MM.1S (cell line): ENCODE measurements around the gene NTMT1.

Experiments used
- DNase-seq: peaks from one replicate; pipeline ENCODE4 v3.0.0-alpha.2; 2015
- H2AFZ ChIP-seq: fragments of 300-600 bp; sonication (generic); 2 replicates; pipeline ENCODE4 v1.6.0; 2016; ENCODE audit warnings: antibody characterized with exemption, low read length
- H3F3A ChIP-seq: fragments of 300-600 bp; sonication (generic); 2 replicates; pipeline ENCODE4 v1.6.1; 2016; ENCODE audit warnings: mild to moderate bottlenecking, antibody characterized with exemption, low read length, moderate library complexity, mixed read lengths; ENCODE audit not compliant: insufficient read depth
- H3K27ac ChIP-seq: fragments of 300-600 bp; sonication (generic); 2 replicates; pipeline ENCODE4 v1.5.1; 2016; ENCODE audit warnings: mild to moderate bottlenecking, low read length
- H3K27me3 ChIP-seq: fragments of 300-600 bp; sonication (generic); replicated peaks from 2 replicates; pipeline ENCODE4 v1.6.0; 2016; ENCODE audit warnings: low read length; ENCODE audit not compliant: insufficient read depth
- H3K36me3 ChIP-seq: fragments of 300-600 bp; sonication (generic); replicated peaks from 2 replicates; pipeline ENCODE4 v1.6.1; 2016; ENCODE audit warnings: mild to moderate bottlenecking, low read length, mixed read lengths; ENCODE audit not compliant: insufficient read depth
- H3K4me1 ChIP-seq: fragments of 300-600 bp; sonication (generic); 2 replicates; pipeline ENCODE4 v1.6.1; 2016; ENCODE audit warnings: low read length, mixed read lengths
- H3K4me2 ChIP-seq: fragments of 300-600 bp; sonication (generic); 2 replicates; pipeline ENCODE4 v1.6.0; 2016; ENCODE audit warnings: low read depth, low read length
- H3K4me3 ChIP-seq: fragments of 300-600 bp; sonication (generic); 2 replicates; pipeline ENCODE4 v1.5.1; 2016; ENCODE audit warnings: low read length, mixed read lengths
- H3K79me2 ChIP-seq: fragments of 300-600 bp; sonication (generic); 2 replicates; pipeline ENCODE4 v1.6.1; 2016; ENCODE audit warnings: mixed run types, low read length, mixed read lengths
- H3K9ac ChIP-seq: fragments of 300-600 bp; sonication (generic); 2 replicates; pipeline ENCODE4 v1.6.1; 2016; ENCODE audit warnings: low read length, mixed read lengths
- H3K9me2 ChIP-seq: fragments of 300-600 bp; sonication (generic); replicated peaks from 2 replicates; pipeline ENCODE4 v1.6.1; 2016; ENCODE audit warnings: mild to moderate bottlenecking, low read length, mixed read lengths; ENCODE audit not compliant: insufficient read depth
- H3K9me3 ChIP-seq: fragments of 300-600 bp; sonication (generic); replicated peaks from 2 replicates; pipeline ENCODE4 v1.6.1; 2016; ENCODE audit warnings: mild to moderate bottlenecking, low read length, mixed read lengths; ENCODE audit not compliant: insufficient read depth
- H4K20me1 ChIP-seq: fragments of 300-600 bp; sonication (generic); 2 replicates; pipeline ENCODE4 v1.6.1; 2016; ENCODE audit warnings: mild to moderate bottlenecking, low read length, moderate library complexity, mixed read lengths; ENCODE audit not compliant: insufficient read depth
- EZH2 ChIP-seq: fragments of 300-600 bp; sonication (generic); optimal IDR thresholded peaks from 2 replicates; pipeline ENCODE3; 2017; ENCODE audit warnings: low read depth, mild to moderate bottlenecking, antibody characterized with exemption, low read length, mixed read lengths
- EZH2phosphoT487 ChIP-seq: fragments of 300-600 bp; sonication (generic); IDR thresholded peaks from 2 replicates; pipeline ENCODE4 v1.6.1; 2018; ENCODE audit warnings: antibody characterized with exemption, low read length
- TF ChIP-seq, protein P1 (sequence below): fragments of 300-600 bp; sonication (generic); IDR thresholded peaks from 2 replicates; pipeline ENCODE4 v1.5.1; 2016; ENCODE audit warnings: antibody characterized with exemption, low read length, mixed read lengths

The NTMT1 gene

DNA sequence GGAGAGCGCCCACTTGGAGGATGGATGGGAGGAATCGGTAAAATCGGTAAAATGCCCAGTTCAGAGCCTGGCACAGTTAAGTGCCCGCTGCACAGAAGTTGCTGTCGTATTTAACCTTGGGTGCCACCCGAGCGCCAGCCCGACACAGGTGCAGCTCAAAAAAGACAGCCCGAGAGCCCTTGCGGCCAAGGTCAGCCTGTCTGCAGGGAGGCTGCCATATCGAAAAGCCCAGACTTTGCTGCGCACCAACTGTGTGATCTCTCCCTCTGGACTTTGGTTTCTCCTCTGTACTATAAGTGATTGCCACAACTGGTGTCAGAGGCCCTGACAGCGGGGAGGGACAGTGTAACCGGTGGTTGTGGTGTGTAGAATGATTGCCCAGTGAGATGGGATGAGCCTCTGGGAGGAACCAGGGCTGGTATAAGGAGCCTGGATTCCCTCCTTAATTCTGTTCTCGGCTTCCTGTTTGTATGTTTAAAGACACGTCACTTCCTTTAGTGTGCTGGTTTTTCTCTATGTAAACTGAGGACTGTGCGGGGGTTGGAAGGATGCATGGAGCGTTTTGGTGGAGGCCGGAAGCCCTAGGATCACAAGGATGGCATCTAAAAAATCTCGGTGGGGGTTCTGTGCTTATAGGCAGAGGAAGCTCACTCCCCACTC, 792 bp downstream of the NTMT1 start:
- peak overlapping the region; percentile 97 for H3K9ac ChIP-seq
- peak; percentile 46 for DNase-seq
- H3K9me3 ChIP-seq: no peaks in the 10 kb centered on the region
- H3F3A ChIP-seq: peaks cover 11% of the 10 kb centered on the region
- H3K27ac ChIP-seq: peak overlapping the region; percentile 84
- H3K4me2 ChIP-seq: peak overlapping the region; percentile 98
- peaks cover 58% of the 10 kb centered on the region for H3K79me2 ChIP-seq
- peaks cover 18% of the 10 kb centered on the region; the same call in 1 of the 2 replicates for H4K20me1 ChIP-seq
- H3K27me3 ChIP-seq: peaks cover 3% of the 10 kb centered on the region; the same call in 1 of the 2 replicates
- peak overlapping the region; percentile 98 for H3K4me3 ChIP-seq
- TF ChIP-seq, protein P1, sequence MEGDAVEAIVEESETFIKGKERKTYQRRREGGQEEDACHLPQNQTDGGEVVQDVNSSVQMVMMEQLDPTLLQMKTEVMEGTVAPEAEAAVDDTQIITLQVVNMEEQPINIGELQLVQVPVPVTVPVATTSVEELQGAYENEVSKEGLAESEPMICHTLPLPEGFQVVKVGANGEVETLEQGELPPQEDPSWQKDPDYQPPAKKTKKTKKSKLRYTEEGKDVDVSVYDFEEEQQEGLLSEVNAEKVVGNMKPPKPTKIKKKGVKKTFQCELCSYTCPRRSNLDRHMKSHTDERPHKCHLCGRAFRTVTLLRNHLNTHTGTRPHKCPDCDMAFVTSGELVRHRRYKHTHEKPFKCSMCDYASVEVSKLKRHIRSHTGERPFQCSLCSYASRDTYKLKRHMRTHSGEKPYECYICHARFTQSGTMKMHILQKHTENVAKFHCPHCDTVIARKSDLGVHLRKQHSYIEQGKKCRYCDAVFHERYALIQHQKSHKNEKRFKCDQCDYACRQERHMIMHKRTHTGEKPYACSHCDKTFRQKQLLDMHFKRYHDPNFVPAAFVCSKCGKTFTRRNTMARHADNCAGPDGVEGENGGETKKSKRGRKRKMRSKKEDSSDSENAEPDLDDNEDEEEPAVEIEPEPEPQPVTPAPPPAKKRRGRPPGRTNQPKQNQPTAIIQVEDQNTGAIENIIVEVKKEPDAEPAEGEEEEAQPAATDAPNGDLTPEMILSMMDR: no peak
- TF ChIP-seq EZH2phosphoT487: no peak
- TF ChIP-seq EZH2: no peak
- H3K36me3 ChIP-seq: no peaks in the 10 kb centered on the region; the same call in 1 of the 2 replicates
- no peaks in the 10 kb centered on the region for H3K9me2 ChIP-seq
- H3K4me1 ChIP-seq: peaks cover 8% of the 10 kb centered on the region; the same call in 1 of the 2 replicates
- H2AFZ ChIP-seq: peak overlapping the region; percentile 74

DNA sequence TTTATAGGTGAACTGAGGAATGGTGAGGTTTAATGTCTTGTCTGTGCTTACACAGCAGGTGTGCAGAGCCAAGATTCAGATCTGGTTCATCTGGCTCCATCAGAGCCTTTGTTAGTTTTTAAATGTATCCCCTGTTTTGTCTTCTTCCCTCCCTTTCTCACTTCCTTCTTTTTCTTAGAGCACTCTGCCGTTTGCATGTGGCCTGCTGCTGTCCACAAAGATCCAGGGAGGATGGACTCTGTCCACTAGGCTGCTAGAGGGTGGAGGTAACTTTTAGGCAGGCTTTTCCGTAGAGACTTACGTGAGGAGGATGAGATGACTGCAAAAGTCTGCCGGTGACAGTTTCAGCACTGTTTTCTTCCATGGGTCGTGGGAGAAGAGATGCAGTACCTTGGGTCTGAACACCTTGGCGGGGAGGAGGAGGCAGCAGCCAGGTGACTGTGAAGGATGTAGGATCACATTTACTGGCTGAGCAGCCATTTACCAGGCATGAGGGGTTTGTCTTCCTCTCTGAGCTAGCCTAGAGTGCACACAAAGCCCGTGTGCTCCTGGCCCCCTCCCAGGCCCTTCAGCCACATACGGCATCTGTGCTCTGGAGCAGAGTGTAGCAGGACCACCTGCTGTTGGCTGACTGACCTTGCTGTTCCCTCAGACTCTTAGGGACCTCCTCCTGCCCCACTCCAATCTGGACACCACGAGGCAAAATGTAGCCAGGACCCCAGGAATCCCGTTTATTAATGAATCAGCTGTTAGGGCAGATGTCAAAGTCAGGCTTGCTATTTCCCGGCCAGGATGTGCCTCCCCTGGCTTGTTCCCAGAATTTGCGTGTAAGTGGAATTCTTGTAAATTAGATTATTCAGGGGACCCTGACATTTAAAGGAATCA, 1.8 kb downstream of the NTMT1 start:
- Histone ChIP-seq H3K27ac (peak overlapping the region; percentile 84; the same call in 1 of the 2 replicates), H3K9me3 (no peaks in the 10 kb centered on the region), H3K27me3 (no peaks in the 10 kb centered on the region), H3K9me2 (no peaks in the 10 kb centered on the region), H3K4me2 (peak overlapping the region; percentile 98), H3K4me3 (peak overlapping the region; percentile 98), H3K79me2 (peaks cover 68% of the 10 kb centered on the region), H3K4me1 (peaks cover 8% of the 10 kb centered on the region; the same call in 1 of the 2 replicates), H4K20me1 (peaks cover 21% of the 10 kb centered on the region; the same call in 1 of the 2 replicates), H3F3A (peaks cover 11% of the 10 kb centered on the region), H3K9ac (peak overlapping the region; percentile 97; the same call in 1 of the 2 replicates), H3K36me3 (no peaks in the 10 kb centered on the region; the same call in 1 of the 2 replicates), H2AFZ (no peak overlapping the region)
- TF ChIP-seq EZH2 (no peak), EZH2phosphoT487 (no peak)
- TF ChIP-seq, protein P1: no peak
- no peak for DNase-seq

DNA sequence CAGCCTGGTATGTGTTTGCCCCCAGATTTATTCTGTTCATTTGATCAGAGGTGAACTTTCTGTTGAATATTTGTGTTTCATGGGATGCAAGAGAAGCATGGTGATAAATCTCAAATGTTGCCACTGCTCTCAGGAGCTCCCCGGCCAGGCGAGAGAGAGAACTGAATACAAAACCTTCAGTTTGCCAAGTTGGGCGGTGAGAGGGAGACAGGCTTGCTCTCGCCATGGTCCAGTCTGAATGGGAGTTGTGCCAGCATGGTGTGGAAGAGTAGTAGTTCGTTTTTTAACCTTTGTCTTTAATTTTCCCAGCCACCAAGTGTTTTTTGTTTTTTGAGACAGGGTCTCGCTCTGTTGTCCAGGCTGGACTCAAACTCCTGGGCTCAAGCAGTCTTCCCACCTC, 2.7 kb downstream of the NTMT1 start:
- Histone ChIP-seq H3K36me3 (no peaks in the 10 kb centered on the region; the same call in none of the 2 replicates), H3K4me1 (peaks cover 8% of the 10 kb centered on the region; the same call in 1 of the 2 replicates), H3K9ac (no peak overlapping the region), H2AFZ (no peak overlapping the region), H3K4me2 (no peak overlapping the region), H3K27ac (no peak overlapping the region), H3K4me3 (no peak overlapping the region), H4K20me1 (peaks cover 21% of the 10 kb centered on the region; the same call in 1 of the 2 replicates), H3K79me2 (peaks cover 78% of the 10 kb centered on the region), H3F3A (peaks cover 11% of the 10 kb centered on the region), H3K9me2 (no peaks in the 10 kb centered on the region), H3K27me3 (no peaks in the 10 kb centered on the region), H3K9me3 (no peaks in the 10 kb centered on the region)
- no peak for TF ChIP-seq EZH2phosphoT487
- TF ChIP-seq, protein P1: no peak
- no peak for TF ChIP-seq EZH2
- DNase-seq: no peak
